Muscle of back (tissue), 11 donors: ENCODE data around the gene UBA3. TPM values are rescaled to one million over a fixed set of nuclear protein-coding genes. Genes with fewer than 3 reads are reported as not detected.

Source experiments
- DNase-seq, 3 donors: peaks; one replicate each; pipeline versions ENCODE4 v3.0.0 to v3.0.0-alpha.2; 2013
- polyA plus RNA-seq, 10 donors: library from polyadenylated mRNA; unstranded; fragments of 120-200 nt; gene quantifications; one replicate each; pipeline ENCODE4 v1.2.1, GENCODE V29; 2013; ENCODE audit not compliant: insufficient read length in 10 of 10

Gene UBA3
- polyA plus RNA-seq, 10 donors: 41.4 to 58.5 (median 50.0) TPM

- DNase-seq: peak in 1 of 3 donors; percentile 51
Measured at GRCh38 chr3:69079269-69080159, 651 bp downstream of the UBA3 start.

GRCh38 chr3:69072928-69073327, 7.2 kb downstream of the UBA3 start:
- no peak for DNase-seq

DNA sequence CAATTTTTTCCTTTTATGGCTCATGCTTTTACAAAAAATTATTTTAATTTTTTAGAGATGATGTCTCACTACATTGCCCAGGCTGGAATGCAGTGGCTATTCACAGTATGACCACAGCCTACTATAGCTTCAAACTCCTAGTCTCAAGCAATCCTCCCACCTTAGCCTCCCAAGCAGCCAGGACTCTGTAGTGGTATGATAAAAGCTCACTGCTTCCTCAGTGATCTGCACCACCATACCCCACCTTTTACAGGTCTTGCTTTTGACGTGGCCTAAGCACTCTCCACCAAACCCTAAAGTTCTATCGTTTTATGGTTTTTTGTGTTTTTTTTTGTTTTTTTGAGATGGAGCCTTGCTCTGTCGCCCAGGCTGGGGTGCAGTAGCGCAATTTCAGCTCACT, 14.0 kb downstream of the UBA3 start:
- DNase-seq: no peak

DNA sequence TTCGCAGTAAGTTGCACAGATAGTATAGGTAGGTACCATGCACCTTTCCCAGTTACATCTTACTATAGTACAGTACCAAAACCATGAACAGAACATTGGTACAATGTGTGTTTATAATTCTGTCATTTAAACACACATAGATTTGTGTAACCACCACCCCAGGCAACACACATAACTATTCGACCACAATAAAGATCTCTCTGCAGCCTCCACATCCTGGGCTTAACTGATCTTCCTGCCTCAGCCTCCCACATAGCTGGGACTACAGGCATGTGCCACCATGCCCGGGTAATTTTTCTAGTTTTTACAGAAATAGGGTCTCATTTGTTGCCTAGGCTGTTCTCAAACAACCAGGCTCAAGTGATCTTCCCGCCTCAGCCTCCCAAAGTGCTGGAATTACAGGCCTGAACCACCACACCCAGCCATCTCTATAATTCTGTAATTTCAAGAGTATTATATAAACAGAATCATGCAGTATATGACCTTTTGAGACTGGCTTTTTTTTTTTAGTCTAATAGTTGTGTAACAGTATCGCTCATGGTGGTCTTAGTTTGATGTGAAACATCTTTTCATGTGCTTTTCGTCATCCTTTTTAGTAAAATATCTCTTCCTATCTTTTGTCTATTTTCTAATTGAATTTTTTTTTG, 14.7 kb downstream of the UBA3 start:
- DNase-seq: no peak

DNA sequence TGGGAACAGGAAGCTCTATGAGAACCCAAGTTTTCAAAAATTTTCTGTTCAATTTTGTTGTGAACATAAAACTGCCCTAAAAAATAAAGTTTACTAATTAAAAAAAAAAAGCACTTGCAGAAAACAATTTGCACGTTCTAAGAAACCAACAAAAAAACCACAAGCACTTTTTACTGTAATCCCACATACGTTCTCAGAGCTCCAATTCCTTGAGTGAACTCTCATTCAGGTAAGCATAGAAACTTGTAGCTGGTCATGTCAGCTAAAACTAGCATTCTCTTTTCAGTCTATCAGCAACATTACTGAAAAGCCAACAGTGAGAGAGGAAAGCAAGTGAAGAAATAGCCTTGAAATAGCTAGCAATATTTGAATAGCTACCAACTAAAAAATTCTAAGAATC, 16.5 kb downstream of the UBA3 start:
- DNase-seq: no peak

GRCh38 chr3:69059688-69060087, 20.5 kb downstream of the UBA3 start:
- no peak for DNase-seq

DNA sequence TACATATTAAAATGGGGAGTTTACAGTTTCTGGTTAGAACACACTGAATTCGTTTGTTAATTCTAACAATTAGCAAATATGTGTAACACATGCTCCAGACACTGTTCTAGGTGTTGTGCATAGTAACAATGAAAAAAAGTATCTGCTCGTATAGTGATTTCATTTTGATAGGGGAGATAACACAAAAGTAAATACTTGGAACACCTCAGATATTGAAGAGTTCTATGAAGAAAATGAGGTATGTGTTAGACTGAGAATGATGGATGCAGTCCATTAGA, 21.3 kb downstream of the UBA3 start:
- DNase-seq: no peak

- no peak for DNase-seq
Measured at GRCh38 chr3:69058180-69058946, 21.8 kb downstream of the UBA3 start.

GRCh38 chr3:69052472-69052898, 27.7 kb downstream of the UBA3 start:
- DNase-seq: no peak

DNA sequence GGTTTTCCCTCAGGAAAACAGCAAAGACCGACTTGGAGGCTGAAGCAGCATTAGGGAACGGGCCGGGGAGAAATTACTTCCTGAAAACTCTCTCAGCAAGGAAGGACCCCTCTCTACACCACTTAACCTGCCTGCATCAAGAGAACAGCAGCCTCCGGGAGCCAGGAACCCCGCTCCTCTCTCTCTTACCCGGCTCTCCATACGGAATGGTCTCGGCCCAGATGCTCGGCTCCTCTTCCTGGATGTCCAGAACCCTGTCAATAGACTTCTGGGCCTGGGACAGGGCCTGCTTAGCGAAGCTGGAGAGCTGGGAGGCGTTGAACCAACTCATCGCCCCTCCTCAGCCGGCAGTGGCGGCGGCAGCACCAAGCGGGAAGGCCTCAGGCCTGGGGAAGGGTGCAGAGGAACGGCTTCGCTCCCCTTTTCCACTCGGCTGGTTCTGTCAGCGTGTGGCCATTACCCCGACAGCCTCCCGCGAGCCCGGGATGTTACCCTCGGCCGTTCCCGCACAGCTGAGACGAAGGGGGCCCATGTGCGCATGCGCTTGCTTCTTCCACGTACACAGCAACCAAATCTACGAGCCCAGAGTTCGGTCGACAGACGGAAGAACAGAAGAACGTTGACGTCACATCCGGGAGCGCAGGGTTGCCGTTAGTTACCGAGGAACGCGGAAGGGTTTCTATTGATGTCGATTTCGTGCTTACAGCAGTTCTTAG, 28.3 kb downstream of the UBA3 start, which contains the start of gene TMF1:
TMF1 (minus strand) TSS at position 578 of the 716 bp plus-strand sequence; CDS start at position 331, 247 bp downstream.
- DNase-seq: peak; percentile 99 to 100 (median 99)

GRCh38 chr3:69048990-69049389, 31.2 kb downstream of the UBA3 start:
- no peak for DNase-seq

DNA sequence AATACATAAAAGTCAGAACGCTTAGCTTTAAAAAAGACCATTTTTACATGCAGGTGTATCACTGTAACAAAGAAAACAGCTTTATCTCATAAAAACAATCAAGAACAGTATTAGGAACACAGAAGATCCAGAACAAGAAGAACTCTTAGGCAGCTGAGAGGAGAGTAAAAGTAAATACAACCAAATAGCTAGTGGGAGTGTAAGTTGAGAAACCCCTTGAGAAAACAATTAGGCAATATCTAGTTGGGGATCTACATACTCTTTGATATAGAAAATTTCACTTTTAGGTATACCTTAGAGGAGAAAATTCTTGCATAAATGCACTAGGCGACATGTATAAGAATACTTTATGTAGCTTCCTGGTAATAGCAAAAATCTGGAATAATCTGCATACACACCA, 35.6 kb downstream of the UBA3 start:
- DNase-seq: no peak

DNA sequence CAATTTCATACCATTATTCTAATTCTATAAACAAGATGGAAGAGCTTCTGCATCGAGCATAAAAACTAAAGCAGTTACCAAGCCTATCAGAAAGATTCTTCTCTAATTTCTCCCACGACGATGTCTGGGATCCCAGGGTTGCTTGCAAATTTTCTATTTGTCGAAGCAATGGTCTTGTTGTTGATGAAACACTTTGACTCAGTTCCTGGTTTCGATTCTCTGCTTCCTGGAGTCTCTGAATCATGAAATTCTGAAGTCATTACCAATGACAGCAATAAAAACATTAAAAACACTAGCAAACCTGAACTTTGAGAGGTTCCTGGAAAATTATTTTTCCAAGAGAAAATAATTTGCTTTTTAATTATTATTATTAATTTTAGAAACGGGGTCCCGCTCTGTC, 46.7 kb downstream of the UBA3 start:
- peak in 1 of 3 donors; percentile 64 for DNase-seq

- no peak for DNase-seq
Measured at GRCh38 chr3:69032737-69033136, 47.4 kb downstream of the UBA3 start.

- DNase-seq: peak in 1 of 3 donors; percentile 37
Measured at GRCh38 chr3:69032142-69032541, 48.0 kb downstream of the UBA3 start.

GRCh38 chr3:69031635-69032034, 48.5 kb downstream of the UBA3 start:
- no peak for DNase-seq

GRCh38 chr3:69020857-69021256, 59.3 kb downstream of the UBA3 start:
- no peak for DNase-seq

DNA sequence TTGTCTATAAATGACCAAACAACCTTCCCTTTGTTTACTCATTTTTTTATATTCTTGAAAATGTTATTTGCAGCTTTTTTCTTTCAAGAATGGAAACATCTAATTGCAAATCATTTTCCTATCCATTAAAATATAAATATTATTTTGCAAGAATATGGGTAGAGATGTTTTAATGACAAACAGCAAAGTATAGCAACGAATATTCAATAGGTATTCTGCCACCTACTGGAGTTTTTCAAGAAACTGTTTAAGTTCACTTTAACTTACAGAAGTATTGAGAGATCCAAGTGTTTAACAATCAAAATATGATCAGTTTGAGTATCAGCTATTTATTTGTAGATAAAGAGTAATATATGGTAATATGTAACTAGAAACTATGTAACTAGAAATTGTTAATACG, 59.7 kb downstream of the UBA3 start:
- DNase-seq: no peak

DNA sequence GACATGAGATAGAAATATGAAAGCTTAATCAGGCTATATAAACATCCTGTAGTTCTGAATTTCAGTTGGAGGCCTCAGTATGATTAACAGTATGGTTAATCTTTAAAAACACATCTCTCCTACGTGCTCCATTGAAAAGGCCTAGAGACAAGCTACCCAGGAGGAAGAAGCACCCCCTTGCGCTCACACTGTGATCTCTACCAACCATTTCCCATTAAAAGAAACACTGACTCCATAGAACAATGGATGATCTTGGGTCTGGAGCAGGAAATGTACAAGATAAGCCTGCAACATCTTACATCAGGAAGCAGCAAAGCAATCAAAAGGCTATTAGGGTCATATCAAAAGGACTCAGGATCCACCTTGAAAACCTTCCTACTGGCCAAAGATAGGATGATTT, 63.3 kb downstream of the UBA3 start:
- DNase-seq: no peak

- DNase-seq: no peak
Measured at GRCh38 chr3:69016102-69016501, 64.1 kb downstream of the UBA3 start.

DNA sequence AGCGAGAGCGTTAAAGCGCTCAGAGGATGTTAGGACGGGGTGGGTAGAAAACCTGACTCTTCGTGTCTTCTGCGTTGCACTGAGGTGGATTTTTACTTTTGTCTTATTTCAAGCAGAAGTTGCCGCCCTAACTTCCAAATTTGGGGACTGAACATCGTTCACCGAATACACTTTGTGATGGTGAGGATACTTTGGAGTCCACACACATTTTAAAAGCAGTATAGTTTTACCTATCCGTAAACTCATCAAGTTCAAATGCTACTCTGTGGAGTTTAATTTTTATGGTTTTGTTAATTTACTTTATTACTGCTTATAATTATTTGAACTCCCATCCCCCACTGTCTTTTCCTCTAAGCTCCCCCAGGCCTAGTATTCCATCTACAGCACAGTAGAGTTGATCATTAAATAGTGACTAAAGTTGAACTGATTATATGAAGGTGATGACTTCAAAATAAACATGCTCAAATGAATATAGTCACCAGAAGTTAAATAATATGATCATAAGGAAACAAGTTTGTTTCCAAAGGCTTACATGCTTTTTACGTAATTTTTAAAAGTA, 66.1 kb downstream of the UBA3 start:
- DNase-seq: no peak
